Trophoblast cell (in vitro differentiated cells and primary cell): Measurements from ENCODE around the gene MAP4K3.

ENCODE experiments used
- DNase-seq, 2 donors: peaks; one replicate each; pipeline ENCODE4 v3.0.0-alpha.2; 2016
- H2AFZ ChIP-seq: 2 replicates; pipeline ENCODE4 v1.6.1; 2013; ENCODE audit warnings: low read length, moderate library complexity, mild to moderate bottlenecking; ENCODE audit not compliant: insufficient read depth, poor library complexity
- H2AK5ac ChIP-seq: 2 replicates; pipeline ENCODE4 v1.6.1; 2013; ENCODE audit warnings: mild to moderate bottlenecking, low read length
- H2BK120ac ChIP-seq: 2 replicates; pipeline ENCODE4 v1.6.1; 2013; ENCODE audit warnings: low read length, mild to moderate bottlenecking, moderate library complexity; ENCODE audit not compliant: insufficient read depth, poor library complexity
- H2BK12ac ChIP-seq: 2 replicates; pipeline ENCODE4 v1.6.1; 2013; ENCODE audit warnings: mild to moderate bottlenecking, low read length, moderate library complexity
- H2BK5ac ChIP-seq: 2 replicates; pipeline ENCODE4 v1.6.1; 2013; ENCODE audit warnings: low read length, low read depth, moderate library complexity, mild to moderate bottlenecking; ENCODE audit not compliant: poor library complexity
- H3K14ac ChIP-seq: 2 replicates; pipeline ENCODE4 v1.6.1; 2013; ENCODE audit warnings: mild to moderate bottlenecking, low read length
- H3K18ac ChIP-seq: 2 replicates; pipeline ENCODE4 v1.6.1; 2013; ENCODE audit warnings: mild to moderate bottlenecking, low read length
- H3K23ac ChIP-seq: 2 replicates; pipeline ENCODE4 v1.6.1; 2013; ENCODE audit warnings: low read length
- H3K27ac ChIP-seq: 2 replicates; pipeline ENCODE4 v1.5.1; 2013; ENCODE audit warnings: low read depth, mild to moderate bottlenecking, inconsistent platforms, low read length, moderate library complexity
- H3K27me3 ChIP-seq: 2 replicates; pipeline ENCODE4 v1.6.1; 2013; ENCODE audit warnings: inconsistent platforms, mild to moderate bottlenecking, low read length, moderate library complexity; ENCODE audit not compliant: insufficient read depth
- H3K36me3 ChIP-seq, 2 experiments: 1 replicate in 1 of 2; 2 replicates in 1 of 2; pipeline ENCODE4 v1.6.1; 2013; ENCODE audit warnings: low read length in 2 of 2, mild to moderate bottlenecking in 2 of 2, moderate library complexity in 1 of 2; ENCODE audit not compliant: insufficient read depth in 2 of 2, control insufficient read depth in 1 of 2
- H3K4ac ChIP-seq: 2 replicates; pipeline ENCODE4 v1.6.1; 2013; ENCODE audit warnings: low read depth, mild to moderate bottlenecking, low read length, moderate library complexity
- H3K4me1 ChIP-seq, 2 experiments: 1 replicate in 1 of 2; 2 replicates in 1 of 2; pipeline ENCODE4 v1.6.1; 2013; ENCODE audit warnings: low read length in 2 of 2, mild to moderate bottlenecking in 2 of 2, moderate library complexity in 1 of 2; ENCODE audit not compliant: insufficient read depth in 2 of 2, control insufficient read depth in 1 of 2
- H3K4me2 ChIP-seq: 2 replicates; pipeline ENCODE4 v1.6.1; 2013; ENCODE audit warnings: inconsistent platforms, mild to moderate bottlenecking, low read length, moderate library complexity
- H3K4me3 ChIP-seq: 2 replicates; pipeline ENCODE4 v1.5.1; 2013; ENCODE audit warnings: mild to moderate bottlenecking, low read depth, low read length, inconsistent platforms
- H3K79me1 ChIP-seq: one replicate; pipeline ENCODE4 v1.6.1; 2013; ENCODE audit warnings: low read length
- H3K79me2 ChIP-seq: 2 replicates; pipeline ENCODE4 v1.6.1; 2013; ENCODE audit warnings: low read length, mild to moderate bottlenecking; ENCODE audit not compliant: control insufficient read depth, insufficient read depth, poor library complexity
- H3K9ac ChIP-seq: 2 replicates; pipeline ENCODE4 v1.6.1; 2013; ENCODE audit warnings: mild to moderate bottlenecking, low read length
- H3K9me3 ChIP-seq: 2 replicates; pipeline ENCODE4 v1.6.1; 2013; ENCODE audit warnings: low read depth, mild to moderate bottlenecking, control low read depth, inconsistent platforms, low read length; ENCODE audit not compliant: insufficient read depth
- H4K12ac ChIP-seq: 2 replicates; pipeline ENCODE4 v1.6.1; 2013; ENCODE audit warnings: low read depth, mild to moderate bottlenecking, low read length, moderate library complexity
- H4K8ac ChIP-seq: 2 replicates; pipeline ENCODE4 v1.6.1; 2013; ENCODE audit warnings: low read depth, mild to moderate bottlenecking, low read length, moderate library complexity
- H4K91ac ChIP-seq: one replicate; pipeline ENCODE4 v1.6.1; 2013; ENCODE audit warnings: low read depth, mild to moderate bottlenecking, low read length, moderate library complexity
- WGBS: extraction: QIAGEN DNeasy Blood & Tissue Kit; methylation state at CpG from one replicate; pipeline ENCODE4 v1.1.7; 2013; ENCODE audit warnings: missing lambda C conversion rate; ENCODE audit not compliant: insufficient read length, insufficient coverage; ENCODE audit errors: extremely low coverage; 5-methylcytosine and 5-hydroxymethylcytosine counted together

Gene MAP4K3

DNA sequence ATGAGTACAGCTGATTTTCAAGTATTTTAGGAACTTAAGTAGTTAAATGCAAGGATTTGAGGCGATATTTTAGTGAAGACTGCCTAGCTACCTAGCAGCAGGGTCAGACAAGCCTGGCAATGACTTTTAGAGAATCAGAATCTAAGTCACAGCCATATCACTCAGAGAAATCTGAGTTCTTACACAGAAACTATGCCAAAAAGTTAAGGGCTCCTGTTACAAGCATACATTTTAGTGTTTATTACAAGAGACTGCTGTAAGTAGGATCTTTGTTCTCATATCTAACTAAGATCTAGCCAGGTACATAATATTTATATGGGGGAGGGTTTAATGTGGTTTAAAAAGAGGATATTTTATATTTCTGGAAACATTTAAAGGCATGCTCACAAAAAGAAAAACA, 37.5 kb downstream of the MAP4K3 start:
- no peak overlapping the region for H2BK5ac ChIP-seq
- H2AFZ ChIP-seq, result no peak overlapping the region
- no peak overlapping the region for H4K8ac ChIP-seq
- H3K14ac ChIP-seq, result no peak overlapping the region
- H3K79me2 ChIP-seq, result peaks cover 11% of the 10 kb centered on the region
- peaks cover 5% of the 10 kb centered on the region for H3K79me1 ChIP-seq
- H3K9ac ChIP-seq, result no peak overlapping the region
- DNase-seq, result peak in 1 of 2 donors; percentile 62
- peak overlapping the region; percentile 16 for H3K4me2 ChIP-seq
- no peak overlapping the region for H2AK5ac ChIP-seq
- H3K9me3 ChIP-seq, result no peaks in the 10 kb centered on the region
- H3K36me3 ChIP-seq, result peaks cover 0 to 4% of the 10 kb centered on the region in 2 experiments
- no peak overlapping the region for H2BK12ac ChIP-seq
- no CpG with 5 or more reads among the region's 1 CpG for WGBS
- no peak overlapping the region for H2BK120ac ChIP-seq
- peaks cover 12 to 18% of the 10 kb centered on the region in 2 experiments for H3K4me1 ChIP-seq
- H3K23ac ChIP-seq, result no peak overlapping the region
- no peak overlapping the region for H3K4ac ChIP-seq
- H3K27me3 ChIP-seq, result no peaks in the 10 kb centered on the region
- no peak overlapping the region for H4K91ac ChIP-seq
- H3K4me3 ChIP-seq, result no peak overlapping the region
- no peak overlapping the region for H3K18ac ChIP-seq
- H3K27ac ChIP-seq, result peak overlapping the region; percentile 7
- no peak overlapping the region for H4K12ac ChIP-seq

DNA sequence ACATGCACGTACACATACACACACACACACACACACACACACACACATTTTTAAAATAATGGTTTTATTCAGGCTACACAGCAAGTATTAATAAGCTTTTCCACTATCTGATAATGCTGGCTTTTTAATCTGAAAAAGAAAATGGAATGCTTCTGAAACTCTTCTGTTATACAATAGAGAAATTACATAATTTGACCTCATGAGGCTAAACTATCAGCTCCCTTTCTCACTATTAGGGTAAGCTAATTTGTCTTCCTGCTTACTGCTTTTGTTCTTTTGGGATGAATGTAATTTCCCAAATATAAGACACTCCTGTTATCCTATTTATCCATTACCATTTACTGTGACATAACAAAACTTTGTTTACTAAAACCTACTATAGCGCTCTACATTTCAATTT, 41.8 kb downstream of the MAP4K3 start:
- H4K91ac ChIP-seq, result no peak overlapping the region
- H3K27ac ChIP-seq, result no peak overlapping the region
- peaks cover 1% of the 10 kb centered on the region for H3K79me1 ChIP-seq
- no peak overlapping the region for H3K18ac ChIP-seq
- no peak overlapping the region for H3K9ac ChIP-seq
- H4K8ac ChIP-seq, result no peak overlapping the region
- no peak overlapping the region for H2BK5ac ChIP-seq
- no peak overlapping the region for H3K4me3 ChIP-seq
- no peak overlapping the region for H3K4me2 ChIP-seq
- no peak overlapping the region for H2AFZ ChIP-seq
- peaks cover 1 to 6% of the 10 kb centered on the region in 2 experiments for H3K4me1 ChIP-seq
- H3K14ac ChIP-seq, result no peak overlapping the region
- H3K36me3 ChIP-seq, result no peaks in the 10 kb centered on the region
- no peak overlapping the region for H2BK120ac ChIP-seq
- no peaks in the 10 kb centered on the region for H3K27me3 ChIP-seq
- no peak overlapping the region for H3K23ac ChIP-seq
- H3K79me2 ChIP-seq, result no peaks in the 10 kb centered on the region
- no peak overlapping the region for H3K4ac ChIP-seq
- no peaks in the 10 kb centered on the region for H3K9me3 ChIP-seq
- no peak overlapping the region for H2AK5ac ChIP-seq
- H2BK12ac ChIP-seq, result no peak overlapping the region
- no peak overlapping the region for H4K12ac ChIP-seq
- WGBS, result 100% methylated on average over 1 of the region's 2 CpGs
- DNase-seq, result no peak

DNA sequence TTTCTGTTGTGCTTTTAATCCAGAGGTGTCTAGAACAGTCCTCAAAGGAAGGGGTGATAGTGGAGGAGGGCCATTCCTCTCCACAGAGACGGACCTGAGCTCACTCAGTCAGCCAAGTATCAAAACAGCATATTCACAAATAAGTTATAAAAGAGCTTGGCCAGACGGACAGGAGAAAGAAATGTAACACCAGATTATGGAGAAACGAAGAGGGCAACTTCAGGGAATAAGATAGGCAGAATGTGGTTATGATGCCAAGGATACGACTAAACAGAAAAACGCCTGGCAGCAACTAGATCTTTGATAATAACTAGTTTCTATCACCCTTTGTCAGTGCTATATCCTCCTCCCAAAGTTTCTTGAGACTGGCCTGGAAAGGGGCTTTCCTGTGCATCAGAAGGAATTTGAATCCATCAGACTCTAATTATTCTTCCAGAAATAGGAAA, 42.5 kb downstream of the MAP4K3 start:
- no peak overlapping the region for H3K4ac ChIP-seq
- H3K27ac ChIP-seq, result no peak overlapping the region
- H3K4me2 ChIP-seq, result no peak overlapping the region
- no peak overlapping the region for H2BK120ac ChIP-seq
- no peak overlapping the region for H2AK5ac ChIP-seq
- H4K91ac ChIP-seq, result no peak overlapping the region
- H2BK12ac ChIP-seq, result no peak overlapping the region
- peaks cover 0 to 6% of the 10 kb centered on the region in 2 experiments for H3K4me1 ChIP-seq
- no peak overlapping the region for H3K9ac ChIP-seq
- no peaks in the 10 kb centered on the region for H3K36me3 ChIP-seq
- H2AFZ ChIP-seq, result no peak overlapping the region
- H3K23ac ChIP-seq, result no peak overlapping the region
- H4K8ac ChIP-seq, result no peak overlapping the region
- H3K18ac ChIP-seq, result no peak overlapping the region
- H4K12ac ChIP-seq, result no peak overlapping the region
- no peaks in the 10 kb centered on the region for H3K79me2 ChIP-seq
- H3K9me3 ChIP-seq, result no peaks in the 10 kb centered on the region
- DNase-seq, result no peak
- no peak overlapping the region for H3K14ac ChIP-seq
- no peaks in the 10 kb centered on the region for H3K79me1 ChIP-seq
- H2BK5ac ChIP-seq, result no peak overlapping the region
- H3K27me3 ChIP-seq, result no peaks in the 10 kb centered on the region
- no CpG with 5 or more reads among the region's 5 CpGs for WGBS
- no peak overlapping the region for H3K4me3 ChIP-seq

DNA sequence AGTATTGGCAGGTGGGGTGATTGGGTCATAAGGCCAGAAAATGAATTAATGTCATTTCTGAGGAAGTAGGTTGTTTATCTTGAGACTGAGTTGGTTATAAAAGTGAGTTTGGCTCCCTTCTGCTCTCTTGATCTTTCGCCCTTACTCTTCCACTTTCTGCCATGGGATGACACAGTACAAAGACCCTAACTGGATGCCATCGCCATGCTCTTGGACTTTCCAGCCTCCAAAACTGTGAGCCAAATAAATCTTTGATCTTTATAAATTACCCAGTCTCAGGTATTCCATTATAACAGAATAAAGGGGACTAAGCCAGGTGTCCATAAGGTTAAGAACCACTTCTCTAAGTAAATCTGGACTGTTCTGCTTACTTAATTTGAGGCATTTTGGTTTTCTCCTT, 44.4 kb downstream of the MAP4K3 start:
- Histone ChIP-seq H3K4ac (no peak overlapping the region), H4K91ac (no peak overlapping the region), H3K9me3 (no peaks in the 10 kb centered on the region), H2BK12ac (no peak overlapping the region), H3K4me1 (no peaks in the 10 kb centered on the region), H3K79me2 (no peaks in the 10 kb centered on the region), H3K9ac (no peak overlapping the region), H4K8ac (no peak overlapping the region), H2AFZ (no peak overlapping the region), H2BK5ac (no peak overlapping the region), H3K27me3 (no peaks in the 10 kb centered on the region), H4K12ac (no peak overlapping the region), H3K36me3 (no peaks in the 10 kb centered on the region), H2AK5ac (no peak overlapping the region), H3K27ac (no peak overlapping the region), H3K4me3 (no peak overlapping the region), H2BK120ac (no peak overlapping the region), H3K23ac (no peak overlapping the region), H3K14ac (no peak overlapping the region), H3K79me1 (no peaks in the 10 kb centered on the region), H3K18ac (no peak overlapping the region), H3K4me2 (no peak overlapping the region)
- DNase-seq, result no peak
- no CpG with 5 or more reads among the region's 2 CpGs for WGBS
